ENCODE data around the gene MAB21L3.

MAB21L3 gene

DNA sequence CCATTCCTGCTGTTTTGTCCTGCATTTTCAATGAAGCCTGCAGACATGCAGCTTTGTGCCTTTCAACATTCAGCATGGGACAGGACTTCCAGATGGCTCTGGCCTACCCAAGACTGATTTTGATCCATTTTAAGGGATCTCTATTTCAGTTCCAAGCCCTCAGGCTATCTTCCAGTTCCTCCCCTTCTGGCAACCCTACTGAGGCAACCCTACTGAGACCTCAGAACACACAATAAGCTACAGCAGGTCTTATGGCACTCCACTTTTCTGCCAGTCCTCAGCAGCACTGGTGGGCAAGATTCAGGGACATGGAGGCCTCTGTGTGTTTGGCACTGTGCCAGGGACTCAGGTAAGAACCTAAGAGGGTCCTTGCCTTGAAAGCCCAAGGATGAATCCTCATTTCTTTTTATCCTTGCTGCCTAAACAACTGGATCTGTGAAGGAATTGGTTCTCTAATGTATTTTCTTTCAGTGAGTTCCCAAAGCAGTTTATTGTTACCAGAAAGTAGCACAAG, 50.7 kb downstream of the MAB21L3 start:
- DNase-seq (ENCODE audit: low read depth), result no peak
- TF ChIP-seq, protein P1, sequence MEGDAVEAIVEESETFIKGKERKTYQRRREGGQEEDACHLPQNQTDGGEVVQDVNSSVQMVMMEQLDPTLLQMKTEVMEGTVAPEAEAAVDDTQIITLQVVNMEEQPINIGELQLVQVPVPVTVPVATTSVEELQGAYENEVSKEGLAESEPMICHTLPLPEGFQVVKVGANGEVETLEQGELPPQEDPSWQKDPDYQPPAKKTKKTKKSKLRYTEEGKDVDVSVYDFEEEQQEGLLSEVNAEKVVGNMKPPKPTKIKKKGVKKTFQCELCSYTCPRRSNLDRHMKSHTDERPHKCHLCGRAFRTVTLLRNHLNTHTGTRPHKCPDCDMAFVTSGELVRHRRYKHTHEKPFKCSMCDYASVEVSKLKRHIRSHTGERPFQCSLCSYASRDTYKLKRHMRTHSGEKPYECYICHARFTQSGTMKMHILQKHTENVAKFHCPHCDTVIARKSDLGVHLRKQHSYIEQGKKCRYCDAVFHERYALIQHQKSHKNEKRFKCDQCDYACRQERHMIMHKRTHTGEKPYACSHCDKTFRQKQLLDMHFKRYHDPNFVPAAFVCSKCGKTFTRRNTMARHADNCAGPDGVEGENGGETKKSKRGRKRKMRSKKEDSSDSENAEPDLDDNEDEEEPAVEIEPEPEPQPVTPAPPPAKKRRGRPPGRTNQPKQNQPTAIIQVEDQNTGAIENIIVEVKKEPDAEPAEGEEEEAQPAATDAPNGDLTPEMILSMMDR (IDR thresholded peaks at IDR 0.05; ENCODE audit: low read length, missing control alignments), result no peak
- H3K4me3 ChIP-seq (replicated peaks; ENCODE audit: low read depth, low read length), result no peak overlapping the region

DNA sequence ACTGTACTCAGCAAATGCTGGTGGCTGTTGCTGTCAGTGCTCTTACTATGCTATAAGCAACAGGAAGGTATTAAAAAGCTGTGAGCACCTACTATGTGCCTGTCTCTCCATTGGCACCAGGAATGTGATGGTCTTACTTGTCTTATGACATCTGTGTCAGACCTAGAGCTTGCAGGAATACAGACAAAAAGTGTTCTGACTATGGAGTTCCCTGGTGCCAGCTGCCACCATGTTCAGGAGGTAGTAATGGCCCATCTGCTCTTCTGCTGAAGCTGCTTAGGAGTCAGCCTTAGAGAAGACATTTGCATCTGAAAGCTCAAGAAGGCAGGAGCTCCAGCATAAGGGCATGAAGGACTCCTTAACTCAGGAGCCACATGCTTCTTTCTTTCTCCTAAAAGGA, 52.3 kb downstream of the MAB21L3 start:
- TF ChIP-seq, protein P1 (IDR thresholded peaks at IDR 0.05; ENCODE audit: low read length, missing control alignments), result no peak
- no peak for DNase-seq (ENCODE audit: low read depth)
- H3K4me3 ChIP-seq (replicated peaks; ENCODE audit: low read depth, low read length), result no peak overlapping the region

DNA sequence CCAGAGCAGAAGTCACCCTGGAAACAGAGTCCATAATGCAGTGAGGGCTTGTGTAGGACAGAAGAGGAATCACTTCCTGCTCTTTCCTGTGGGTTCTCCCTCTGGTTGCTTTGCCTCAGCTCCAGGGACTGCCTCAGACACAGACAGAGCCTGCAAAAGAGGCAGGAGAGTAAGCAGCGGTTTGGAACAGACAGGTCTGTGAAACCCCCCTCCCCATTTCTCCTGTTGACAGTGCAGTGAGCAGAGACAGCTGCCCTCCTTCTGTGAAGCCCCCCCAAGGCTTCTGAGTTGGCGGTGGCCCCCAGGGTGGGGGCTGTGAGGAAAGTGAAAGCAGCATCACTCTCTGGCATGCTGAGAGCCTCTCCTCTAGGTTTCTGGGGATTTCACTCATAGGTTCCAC, 53.0 kb downstream of the MAB21L3 start:
- DNase-seq (ENCODE audit: low read depth), result no peak
- TF ChIP-seq, protein P1 (IDR thresholded peaks at IDR 0.05; ENCODE audit: low read length, missing control alignments), result no peak
- no peak overlapping the region for H3K4me3 ChIP-seq (replicated peaks; ENCODE audit: low read depth, low read length)

DNA sequence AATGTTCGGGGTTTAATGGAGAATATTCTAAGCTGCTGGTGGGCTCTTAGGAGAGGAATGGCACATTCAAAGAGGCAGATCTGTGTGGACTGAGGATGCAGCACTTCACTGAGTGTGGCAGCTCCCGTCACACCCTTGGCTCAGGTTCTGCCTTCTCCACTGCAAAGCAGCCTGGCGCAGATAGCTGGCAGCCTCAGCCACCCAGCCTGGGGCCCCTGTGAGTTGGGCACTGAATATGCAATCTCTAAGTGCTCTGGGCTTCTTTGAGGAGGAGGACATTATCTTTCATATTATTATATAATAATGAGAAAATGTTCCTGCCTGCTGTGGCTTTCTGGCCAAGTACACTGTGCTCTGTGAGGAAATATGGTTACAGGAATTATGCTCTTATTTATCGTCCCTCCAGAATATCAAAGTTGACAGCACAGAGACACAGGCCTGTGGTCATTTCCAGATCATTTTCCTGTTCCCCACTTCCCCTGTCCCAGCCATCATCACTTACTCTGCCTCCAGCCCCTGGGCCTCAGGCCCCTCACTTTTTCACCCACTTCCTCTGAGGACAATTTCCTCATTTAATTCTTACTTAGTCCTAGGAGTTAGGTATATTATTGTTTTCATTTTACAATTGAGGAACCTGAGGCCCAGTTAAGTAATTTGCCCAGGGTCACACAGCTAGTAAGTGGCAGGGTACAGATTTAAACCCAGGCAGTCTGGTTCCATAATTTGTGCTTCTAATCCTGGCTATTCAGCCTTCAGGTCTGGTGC, 53.6 kb downstream of the MAB21L3 start:
- H3K4me3 ChIP-seq (replicated peaks; ENCODE audit: low read depth, low read length), result no peak overlapping the region
- no peak for DNase-seq (ENCODE audit: low read depth)
- TF ChIP-seq, protein P1 (IDR thresholded peaks at IDR 0.05; ENCODE audit: low read length, missing control alignments), result no peak

DNA sequence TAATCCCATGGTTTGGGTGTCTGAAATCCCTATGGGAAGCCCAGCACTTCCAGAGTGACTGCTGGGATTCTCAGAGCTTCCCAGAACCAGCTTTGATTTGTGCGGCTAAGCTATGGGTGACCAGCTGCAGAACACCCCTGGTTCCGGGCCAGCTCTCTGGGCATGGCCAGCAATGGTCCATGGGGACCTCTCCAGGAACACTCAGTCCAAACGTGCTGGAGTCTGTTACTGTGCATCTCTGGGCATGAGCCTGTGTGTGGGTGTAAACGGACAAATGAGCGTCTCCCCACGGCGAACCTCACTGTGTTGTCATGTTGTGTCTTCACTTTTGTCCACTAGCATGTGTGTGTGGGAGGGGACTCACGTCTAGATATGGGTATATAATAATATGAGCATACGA, 54.4 kb downstream of the MAB21L3 start:
- no peak for DNase-seq (ENCODE audit: low read depth)
- TF ChIP-seq, protein P1 (IDR thresholded peaks at IDR 0.05; ENCODE audit: low read length, missing control alignments), result no peak
- no peak overlapping the region for H3K4me3 ChIP-seq (replicated peaks; ENCODE audit: low read depth, low read length)

DNA sequence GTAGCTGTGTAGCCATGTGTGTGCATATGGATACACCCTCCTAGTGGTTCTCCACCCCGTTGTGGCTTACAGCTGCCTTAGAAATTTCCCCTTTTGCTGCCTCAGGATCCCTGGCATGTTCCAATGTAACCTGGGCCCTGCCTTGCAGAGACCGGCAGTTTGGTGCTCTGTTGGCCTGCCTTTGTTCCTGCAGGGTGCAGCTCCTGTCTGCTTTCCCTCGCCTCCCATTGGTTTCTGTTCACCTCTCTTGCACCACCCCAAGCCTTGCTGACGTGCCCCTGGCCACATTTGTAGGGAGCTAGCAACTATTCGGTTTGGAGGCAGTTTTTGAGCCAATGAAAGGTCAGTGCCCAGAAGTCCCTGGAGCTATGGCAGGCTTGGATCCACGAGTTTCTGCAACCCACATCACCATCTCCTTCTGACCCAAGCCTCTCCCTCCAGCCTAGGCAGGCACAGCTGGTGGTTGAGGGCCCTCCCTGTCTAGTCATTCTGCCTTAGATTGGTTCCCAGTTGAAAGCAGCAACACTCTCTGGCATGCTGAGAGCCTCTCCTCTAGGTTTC, 54.9 kb downstream of the MAB21L3 start:
- TF ChIP-seq, protein P1 (IDR thresholded peaks at IDR 0.05; ENCODE audit: low read length, missing control alignments), result no peak
- no peak for DNase-seq (ENCODE audit: low read depth)
- H3K4me3 ChIP-seq (replicated peaks; ENCODE audit: low read depth, low read length), result no peak overlapping the region
